Gastroesophageal sphincter (tissue), 3 donors: Measurements from ENCODE around the gene OR5F1.

Experiments
- CTCF ChIP-seq, 4 experiments: fragments of 200-600 bp in 2 of 4; fragments of 450-650 bp in 2 of 4; sonication (generic) in 1 of 4; IDR thresholded peaks; one replicate each; pipeline ENCODE4 v1.5.1; 2017 to 2019; ENCODE audit warnings: antibody characterized with exemption in 4 of 4, mild to moderate bottlenecking in 2 of 4, moderate library complexity in 2 of 4
- EP300 ChIP-seq: sonication (generic); formaldehyde crosslinking; IDR thresholded peaks from one replicate; pipeline ENCODE4 v1.6.1; 2017; ENCODE audit warnings: antibody characterized with exemption, mild to moderate bottlenecking
- POLR2A ChIP-seq, 2 donors: fragments of 450-650 bp; IDR thresholded peaks; one replicate each; pipeline ENCODE4 v1.6.1; 2017; ENCODE audit warnings: antibody characterized with exemption in 2 of 2, mild to moderate bottlenecking in 2 of 2, moderate library complexity in 1 of 2
- POLR2AphosphoS5 ChIP-seq: sonication (generic); formaldehyde crosslinking; IDR thresholded peaks from one replicate; pipeline ENCODE4 v1.6.1; 2017; ENCODE audit warnings: antibody characterized with exemption

GRCh38 chr11:55994525-55994924 is at the start of gene OR5F1:
- TF ChIP-seq CTCF (IDR thresholded peaks at IDR 0.05): no peak
- no peak for TF ChIP-seq POLR2A (IDR thresholded peaks at IDR 0.05)
- TF ChIP-seq POLR2AphosphoS5: no peak
- no peak for TF ChIP-seq EP300
